Measurements from ENCODE around the gene KCNN3. TPM values are rescaled to one million over a fixed set of nuclear protein-coding genes. Genes with fewer than 3 reads are reported as not detected.

KCNN3 gene
- polyA plus RNA-seq, 4 donors = 2.3 to 6.3 (median 2.8) TPM

DNA sequence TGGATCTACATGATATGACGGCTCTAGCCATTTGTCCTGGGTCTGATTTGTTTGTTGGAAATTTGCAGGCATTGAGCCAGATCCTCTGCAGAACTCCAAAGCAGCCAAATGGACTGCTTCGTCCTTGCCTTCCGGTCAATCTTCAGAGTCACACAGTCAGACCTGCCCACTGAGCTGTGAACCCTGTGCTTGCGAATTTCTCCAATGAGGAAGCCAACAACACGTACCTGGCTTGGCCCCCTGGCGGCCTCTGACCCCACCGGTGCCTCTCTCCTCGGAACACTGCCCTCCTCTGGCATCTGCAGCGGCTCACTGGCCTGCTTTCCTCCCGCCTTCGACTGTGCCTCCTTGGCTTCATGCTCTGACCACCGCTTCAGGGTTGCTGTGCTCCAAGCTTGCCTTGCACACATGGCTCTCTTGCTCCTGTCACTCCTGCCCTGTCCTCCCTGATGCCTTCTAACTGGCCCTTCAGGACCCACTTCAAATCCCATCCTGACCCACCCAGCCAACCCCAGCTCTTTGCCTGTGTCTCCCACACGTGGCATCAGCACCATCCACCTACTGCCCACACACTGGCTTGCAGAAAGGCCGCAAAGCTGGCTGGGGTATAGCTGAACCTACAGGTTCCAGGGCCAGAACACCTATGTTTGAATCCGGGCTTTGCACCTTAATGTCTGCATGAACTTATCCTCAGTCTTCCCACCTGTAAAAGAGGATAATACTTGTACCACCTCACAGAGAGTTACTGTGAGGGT is 128.2 kb downstream of the KCNN3 start:
- DNase-seq (ENCODE audit: low read depth in 4 of 4, low spot score in 3 of 4) = no peak

DNA sequence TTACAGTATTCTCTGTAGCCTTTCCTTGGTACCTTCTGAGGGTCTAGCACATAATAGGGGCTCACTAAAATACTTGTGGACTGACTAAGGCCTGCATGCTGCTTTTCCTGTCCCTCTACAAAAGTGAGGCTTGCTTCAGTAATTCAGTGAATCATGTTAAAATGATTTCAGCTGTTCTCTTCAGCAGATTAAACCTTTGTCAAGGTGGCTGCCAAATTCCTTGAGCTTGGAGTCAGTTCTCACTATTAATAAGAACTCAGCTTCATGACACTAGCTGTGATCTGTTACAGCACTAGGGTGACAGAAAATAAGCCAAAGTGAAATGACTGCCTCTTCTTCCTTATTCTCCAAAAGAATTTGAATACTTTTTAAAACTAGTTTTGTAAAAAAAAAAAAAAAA is 128.8 kb downstream of the KCNN3 start:
- no peak for DNase-seq (ENCODE audit: low read depth in 4 of 4, low spot score in 3 of 4)

DNA sequence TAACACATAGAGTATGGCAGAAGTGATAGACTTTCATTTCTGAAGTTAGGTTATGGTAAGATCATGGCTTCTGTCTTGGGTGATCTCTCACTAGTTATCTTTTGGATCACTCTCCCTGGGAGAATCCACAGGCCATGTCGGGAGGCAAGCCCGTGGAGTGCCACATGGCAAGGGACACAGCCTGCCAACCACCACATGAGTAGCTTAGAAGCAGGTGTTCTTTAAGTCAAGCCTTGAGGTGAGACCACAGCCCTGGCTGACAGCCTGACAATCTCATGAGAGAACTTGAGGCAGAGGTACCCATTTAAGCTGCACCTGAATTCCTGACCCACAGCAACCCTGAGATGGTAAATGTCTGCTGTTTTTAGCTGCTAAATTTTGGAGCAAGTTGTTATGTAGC is 130.4 kb downstream of the KCNN3 start:
- no peak for DNase-seq (ENCODE audit: low read depth in 4 of 4, low spot score in 3 of 4)

DNA sequence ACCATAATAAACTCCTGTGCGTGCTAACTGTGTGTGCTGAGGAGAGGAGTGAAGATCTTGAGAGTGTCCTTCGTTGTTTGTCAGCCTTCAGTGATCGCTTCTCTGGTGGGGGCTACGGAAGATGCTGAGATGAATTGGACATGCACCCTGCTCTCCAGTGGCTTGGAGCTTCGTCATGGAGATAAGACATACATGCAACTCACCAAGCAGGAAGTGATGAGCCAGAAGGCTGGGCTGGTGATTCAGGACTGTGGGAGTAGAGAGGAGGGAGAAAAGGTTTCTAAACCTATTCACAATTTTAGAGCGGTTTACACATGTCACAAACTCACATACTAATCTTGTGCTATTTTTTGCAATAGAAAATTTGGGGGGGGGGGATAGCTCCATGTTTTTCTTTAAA is 133.2 kb downstream of the KCNN3 start:
- no peak for DNase-seq (ENCODE audit: low read depth in 4 of 4, low spot score in 3 of 4)

DNA sequence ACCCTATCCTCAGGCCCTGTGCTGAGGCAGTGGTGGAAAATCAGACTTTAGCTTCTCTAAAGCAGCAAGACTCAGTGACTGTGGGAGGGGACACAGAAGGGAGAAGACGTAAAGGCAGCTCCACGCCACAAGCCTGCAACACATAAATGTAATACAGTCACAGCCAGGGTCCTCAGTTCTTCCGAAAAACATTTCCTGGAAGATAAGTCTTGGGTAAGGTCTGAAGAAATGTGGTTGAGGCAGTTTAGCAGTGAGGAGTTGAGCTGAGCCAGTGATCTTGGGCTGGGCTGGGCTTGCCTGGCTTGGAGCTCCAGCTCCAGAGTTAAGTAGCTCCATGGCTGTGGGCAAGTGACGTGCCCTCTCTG is 134.3 kb downstream of the KCNN3 start:
- no peak for DNase-seq (ENCODE audit: low read depth in 4 of 4, low spot score in 3 of 4)

DNA sequence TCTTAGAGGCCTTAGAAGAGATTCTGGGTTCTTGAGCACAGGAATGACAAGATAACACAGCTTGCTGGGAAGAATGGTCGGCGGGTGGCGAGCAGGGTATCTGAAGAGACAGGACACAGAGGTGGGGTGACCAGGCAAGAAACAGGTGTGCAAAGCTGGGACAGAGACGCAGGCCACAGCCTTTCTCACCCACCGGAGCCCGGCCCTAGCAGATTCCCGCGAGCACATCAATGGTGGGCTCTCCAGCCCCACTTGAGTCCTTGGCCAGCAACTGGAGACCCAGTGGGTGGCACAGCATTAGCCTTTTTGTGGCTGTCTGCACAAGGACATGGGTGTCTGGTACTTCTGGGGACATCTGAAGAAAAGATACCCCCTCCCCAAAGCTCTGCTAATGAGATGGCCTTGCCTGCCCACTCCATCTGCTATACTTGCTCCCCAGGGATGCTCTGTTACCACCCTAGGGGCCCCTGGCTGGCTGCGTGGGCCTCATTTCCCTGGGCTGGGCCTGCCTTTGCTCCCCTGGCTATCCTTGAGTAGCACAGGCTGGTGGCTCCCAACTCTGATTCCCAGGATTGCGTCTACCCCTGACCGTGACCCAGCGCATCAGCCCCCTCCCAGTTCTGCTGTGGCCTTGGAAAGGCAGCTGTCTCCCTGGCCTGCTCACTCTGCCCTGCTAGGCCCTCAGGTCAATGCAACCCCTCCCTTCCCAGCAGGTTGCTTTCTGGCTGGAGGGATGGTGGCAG is 134.8 kb downstream of the KCNN3 start:
- no peak for DNase-seq (ENCODE audit: low read depth in 4 of 4, low spot score in 3 of 4)

DNA sequence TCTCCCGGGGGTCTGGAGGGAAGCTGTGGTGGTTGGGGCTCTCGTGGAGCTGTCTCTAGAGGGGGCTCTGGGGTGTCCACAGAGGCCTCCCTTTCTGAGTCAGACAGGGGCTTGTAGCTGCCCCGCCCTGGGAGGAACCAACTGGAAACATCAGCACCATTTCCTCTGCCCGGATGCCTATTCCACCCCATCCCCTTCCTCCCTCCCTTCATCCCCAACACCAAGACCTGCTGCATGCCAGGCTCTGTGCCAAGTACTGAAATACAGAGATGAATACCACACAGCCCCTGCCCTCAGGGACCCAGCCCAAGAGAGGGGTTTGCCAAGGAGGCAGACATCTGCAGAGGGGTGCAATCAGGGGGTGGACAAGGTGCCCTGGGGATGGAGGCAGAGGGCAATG is 136.5 kb downstream of the KCNN3 start:
- no peak for DNase-seq (ENCODE audit: low read depth in 4 of 4, low spot score in 3 of 4)

DNA sequence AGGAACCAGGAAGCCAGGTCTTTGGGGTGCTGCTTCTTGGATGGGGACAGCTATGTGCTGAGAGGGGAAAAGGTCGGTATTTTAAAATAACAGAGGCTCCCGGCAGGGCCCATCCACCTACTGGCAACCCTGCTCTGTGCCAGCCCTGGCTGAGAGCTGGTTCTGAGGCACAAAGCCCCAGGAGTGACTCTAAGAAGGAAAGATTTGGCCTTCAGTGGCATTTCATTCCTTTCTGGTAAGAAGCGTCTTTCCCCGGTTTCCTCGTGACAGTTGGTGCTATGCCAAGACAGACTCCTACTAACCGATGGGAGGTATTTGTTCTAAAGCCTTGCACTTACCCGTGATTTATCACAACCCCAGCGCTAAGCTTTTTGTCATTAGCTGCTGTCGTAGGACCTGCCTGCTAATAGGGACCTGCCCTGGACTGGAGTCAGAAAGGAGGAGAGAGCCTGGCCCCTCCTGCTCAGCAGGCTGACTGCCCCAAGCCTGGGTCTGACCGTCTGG is 139.0 kb downstream of the KCNN3 start:
- DNase-seq (ENCODE audit: low read depth in 4 of 4, low spot score in 3 of 4) = no peak

DNA sequence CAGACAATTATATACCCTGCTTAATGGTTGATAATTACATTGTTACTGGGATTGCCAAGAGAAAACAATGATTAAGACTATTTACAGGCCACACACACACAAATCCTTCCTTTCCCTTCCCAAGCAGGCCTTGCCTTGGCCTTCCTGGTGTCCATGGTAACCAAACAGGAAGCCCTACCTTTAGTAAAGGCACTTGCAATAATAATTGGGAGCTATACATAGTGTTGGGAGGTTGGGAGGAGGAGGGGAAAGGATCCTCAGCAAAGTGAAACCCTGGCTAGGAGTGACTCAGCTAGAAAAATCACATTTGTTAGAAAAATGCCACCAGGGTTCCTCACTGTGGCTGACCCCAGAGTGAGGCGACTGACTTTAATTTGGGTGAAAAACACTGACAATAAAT is 139.8 kb downstream of the KCNN3 start:
- no peak for DNase-seq (ENCODE audit: low read depth in 4 of 4, low spot score in 3 of 4)

DNA sequence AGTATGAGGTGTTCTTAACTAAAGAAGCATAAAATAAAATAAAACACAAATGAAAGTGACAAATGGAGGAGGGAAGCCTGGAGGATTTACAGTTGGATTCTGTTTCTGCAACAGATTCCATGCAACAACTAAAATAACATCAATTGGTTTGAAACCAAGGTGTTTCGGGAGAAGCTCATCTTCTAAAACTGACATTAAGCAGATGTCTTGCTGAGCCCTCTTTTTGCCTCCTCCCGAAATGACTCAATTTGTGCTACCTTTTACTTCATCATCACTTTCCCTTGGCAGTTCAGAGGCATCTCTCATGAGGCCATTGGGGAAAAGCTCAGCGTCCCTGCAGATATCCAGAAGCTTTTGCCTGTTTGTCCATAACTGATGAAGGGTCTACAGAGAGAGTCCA is 140.5 kb downstream of the KCNN3 start:
- no peak for DNase-seq (ENCODE audit: low read depth in 4 of 4, low spot score in 3 of 4)

DNA sequence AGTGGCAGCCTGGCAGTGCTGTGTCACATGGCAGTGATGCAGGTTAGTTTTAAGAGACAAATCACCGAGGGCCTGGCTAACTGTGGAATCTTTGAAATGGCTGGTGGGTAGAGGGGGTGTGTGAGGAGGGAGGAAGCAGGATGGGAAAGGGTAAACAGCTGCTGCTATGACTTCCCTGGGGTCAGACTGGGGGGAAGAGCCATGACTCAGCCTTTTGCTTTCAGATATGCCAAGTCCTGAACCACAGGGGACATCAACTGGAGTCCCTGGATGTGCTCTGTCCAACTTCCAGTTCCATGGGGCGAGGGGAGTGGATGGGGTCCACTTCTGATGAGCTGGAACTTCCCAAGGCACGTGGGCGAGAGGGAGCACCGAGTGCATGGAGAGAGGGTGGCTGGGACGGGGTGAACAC is 141.0 kb downstream of the KCNN3 start:
- no peak for DNase-seq (ENCODE audit: low read depth in 4 of 4, low spot score in 3 of 4)

DNA sequence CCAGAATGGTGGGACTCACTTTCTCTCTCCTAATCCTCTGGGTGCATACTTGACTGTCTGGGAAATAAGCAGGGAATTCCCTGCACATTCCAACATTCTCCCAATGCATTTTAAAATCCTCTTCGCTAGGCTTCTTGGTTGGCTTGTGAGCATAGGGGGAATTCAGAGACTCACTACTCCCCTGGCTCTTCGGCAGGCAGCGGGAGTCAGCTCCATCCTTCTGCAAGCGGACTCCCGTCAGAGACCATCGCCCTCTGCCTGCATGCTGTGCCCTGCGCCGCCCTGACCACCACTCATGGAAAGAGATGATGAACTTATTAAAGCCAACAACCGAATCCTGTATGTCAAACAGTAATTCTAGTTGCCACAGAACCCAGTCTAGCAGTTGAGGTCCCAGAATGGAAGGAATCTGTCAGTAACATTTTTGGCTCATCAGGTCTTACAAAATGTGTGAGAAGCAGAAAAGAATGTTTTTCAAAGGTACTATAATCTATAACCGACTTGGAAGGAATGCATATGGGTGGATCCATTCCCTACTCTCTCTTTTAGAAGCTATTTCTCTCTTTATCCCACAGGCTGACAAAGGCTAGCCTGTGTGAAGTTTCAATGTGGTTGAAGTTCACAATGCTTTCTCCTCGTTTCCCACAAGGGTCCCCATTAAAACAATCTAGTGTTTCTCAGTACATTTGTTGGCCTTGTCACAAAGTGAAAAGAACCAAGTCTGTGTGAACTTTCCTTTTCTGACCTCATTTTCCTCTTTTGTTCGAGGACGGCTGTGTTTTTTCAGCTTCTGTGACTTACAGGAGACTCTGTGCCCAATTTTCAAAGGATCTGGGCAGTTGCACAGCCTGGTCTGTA is 143.0 kb downstream of the KCNN3 start:
- no peak for DNase-seq (ENCODE audit: low read depth in 4 of 4, low spot score in 3 of 4)

DNA sequence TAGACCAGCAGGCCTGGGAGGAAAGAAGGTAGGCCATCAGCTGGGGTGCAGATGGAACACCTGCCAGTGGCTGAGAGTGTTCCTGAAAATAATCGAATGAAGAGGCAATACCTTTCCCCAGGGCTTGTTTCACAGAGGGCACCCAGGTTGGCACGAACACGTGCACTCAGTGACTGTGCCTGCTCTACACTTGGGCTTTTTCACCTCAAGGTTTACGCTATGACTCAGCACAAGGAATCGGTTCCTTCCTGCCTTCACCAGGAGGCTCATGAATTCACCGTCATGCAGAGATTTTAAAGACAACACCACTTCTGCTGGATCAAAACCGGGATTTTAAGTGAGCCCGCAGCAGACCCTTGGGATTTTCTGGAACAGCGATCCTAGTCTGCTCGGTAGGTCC is 143.6 kb downstream of the KCNN3 start:
- no peak for DNase-seq (ENCODE audit: low read depth in 4 of 4, low spot score in 3 of 4)

DNA sequence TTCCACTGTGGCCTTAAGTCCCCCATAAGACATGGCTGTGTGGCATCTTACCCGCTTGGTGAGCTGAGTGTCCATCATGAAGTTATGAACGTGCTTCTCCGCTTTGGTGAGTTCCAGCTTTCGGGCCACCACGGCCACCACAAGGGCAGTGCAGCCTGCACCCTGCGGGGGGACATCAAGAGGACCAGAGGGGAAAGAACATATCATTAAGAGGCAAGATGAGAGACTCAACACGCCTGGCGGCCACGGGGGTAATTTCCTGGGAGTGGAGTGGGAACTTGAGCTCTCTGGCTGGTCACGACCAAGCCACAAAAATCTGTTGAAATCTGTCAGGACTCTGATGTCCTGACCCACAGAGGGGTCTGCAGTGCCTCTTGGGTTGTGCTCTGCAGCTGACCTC is 144.2 kb downstream of the KCNN3 start:
- no peak for DNase-seq (ENCODE audit: low read depth in 4 of 4, low spot score in 3 of 4)

DNA sequence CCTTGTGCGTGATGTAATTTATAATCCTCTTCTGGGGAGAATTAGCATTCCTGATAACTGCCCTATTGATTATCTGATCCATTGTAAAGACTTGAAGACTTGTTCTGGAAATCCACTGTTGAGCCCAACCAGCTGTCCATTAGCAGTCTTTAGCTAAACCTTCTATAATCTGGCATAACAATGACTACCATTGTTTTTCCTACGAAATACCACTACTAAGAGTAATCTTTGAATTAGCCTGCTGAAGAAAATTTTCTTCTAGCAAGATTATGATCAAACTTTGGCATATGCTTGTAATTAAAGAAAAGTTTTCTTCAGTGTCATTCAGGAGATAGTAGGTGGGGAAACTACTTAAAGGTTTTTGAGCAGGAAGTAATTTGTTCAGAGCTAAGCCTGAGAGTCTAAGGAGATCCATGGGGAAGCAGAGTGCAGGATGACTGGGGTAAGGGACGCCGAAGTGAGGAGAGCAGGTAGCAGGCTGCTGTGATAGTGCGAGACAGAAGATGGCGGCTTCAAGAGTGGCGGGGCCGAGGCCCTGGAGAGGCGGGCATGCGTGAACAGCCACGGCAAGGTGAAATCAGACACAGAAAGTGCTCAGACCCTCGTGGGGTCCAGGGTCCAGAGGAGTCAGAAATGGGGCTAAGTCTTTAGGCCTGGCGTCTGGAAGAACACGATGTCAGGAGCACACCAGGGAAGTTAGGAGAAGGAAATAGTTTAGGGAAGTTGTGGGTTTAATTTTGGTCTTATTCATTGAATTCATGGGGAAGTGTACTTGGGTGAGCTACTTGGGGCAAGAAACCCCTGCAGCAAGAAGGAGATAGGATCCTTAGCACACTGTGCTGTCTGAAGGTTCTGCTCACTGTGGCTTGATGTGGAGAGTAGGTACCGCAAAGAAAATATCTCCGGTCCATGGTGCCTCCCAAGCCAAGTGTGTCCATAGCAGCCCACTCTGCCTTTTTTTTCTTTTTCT is 149.5 kb downstream of the KCNN3 start:
- no peak for DNase-seq (ENCODE audit: low read depth in 4 of 4, low spot score in 3 of 4)

DNA sequence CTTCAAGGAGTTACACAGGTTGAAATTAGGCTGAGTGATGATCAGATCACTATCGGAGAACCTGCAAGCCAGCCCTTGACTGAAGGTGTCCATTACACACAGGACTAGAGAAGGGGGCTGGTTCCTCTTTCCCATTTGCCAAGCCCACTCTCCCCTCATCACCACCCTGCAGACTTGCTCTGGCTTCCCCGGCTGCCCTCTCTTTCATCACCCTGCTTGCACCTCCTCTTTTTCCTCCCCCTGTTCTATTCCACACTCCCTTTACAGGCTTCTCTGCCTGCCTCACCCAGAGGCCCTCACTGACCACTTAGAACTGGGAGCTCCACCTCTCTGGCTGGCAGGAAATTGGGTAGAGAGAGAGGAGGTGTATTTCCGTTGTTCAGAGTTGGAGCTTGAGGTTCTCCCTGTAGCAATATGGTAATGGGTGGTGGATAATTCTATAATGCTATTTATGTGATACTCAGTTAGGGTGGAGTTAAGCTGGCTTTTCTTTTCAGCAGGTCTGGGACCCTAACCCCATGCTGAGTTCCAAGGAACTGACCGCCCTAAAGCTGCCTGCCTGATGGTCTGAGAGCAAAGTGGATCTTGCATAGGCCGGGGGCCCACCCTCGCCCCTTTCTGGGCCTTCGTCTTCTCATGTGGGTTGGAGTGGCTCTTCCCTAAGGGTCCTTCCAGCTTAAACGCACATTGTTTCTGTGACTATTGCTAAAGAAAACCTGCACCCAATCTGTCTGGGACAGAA is 150.3 kb downstream of the KCNN3 start:
- DNase-seq (ENCODE audit: low read depth in 4 of 4, low spot score in 3 of 4) = no peak

DNA sequence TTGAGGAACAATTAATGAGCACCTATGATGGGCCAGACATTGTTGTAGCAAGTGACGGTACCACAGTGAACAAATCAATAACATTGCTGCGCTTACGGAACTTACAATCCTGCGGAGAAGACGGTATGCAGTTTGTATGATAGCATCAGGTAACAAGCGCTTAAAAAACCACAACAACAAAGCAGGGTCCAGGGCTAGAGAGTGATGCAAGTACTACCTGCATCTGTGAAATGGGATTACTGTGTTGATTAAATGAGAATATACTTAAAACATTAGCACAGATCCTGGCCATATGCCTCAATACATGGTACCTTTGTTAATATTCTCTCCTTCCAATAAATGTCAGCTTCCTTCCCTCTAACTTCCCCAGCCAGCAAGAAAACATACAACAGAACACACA is 151.5 kb downstream of the KCNN3 start:
- no peak for DNase-seq (ENCODE audit: low read depth in 4 of 4, low spot score in 3 of 4)

DNA sequence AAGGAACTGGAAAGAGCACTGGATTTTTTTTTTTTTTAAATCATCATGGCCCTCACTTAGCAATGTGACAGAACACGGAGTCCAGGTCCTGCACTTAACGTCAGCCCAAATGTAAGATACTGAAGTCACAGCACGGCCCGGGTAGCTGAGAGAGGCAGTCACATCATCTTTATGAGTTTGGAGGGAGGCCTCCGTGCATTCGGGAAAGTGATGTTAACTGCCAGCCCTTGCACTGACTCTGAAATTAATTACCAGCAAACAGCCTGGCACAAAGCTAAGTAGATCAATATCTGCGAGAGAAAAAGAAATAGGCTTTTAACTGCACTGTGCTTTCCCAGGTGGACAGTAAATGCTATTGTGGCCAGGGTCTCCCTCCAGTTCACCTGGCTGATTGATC is 152.6 kb downstream of the KCNN3 start:
- DNase-seq (ENCODE audit: low read depth in 4 of 4, low spot score in 3 of 4) = no peak
